GM21390 (cell line): ENCODE measurements around the gene P2RX4.
A peak's percentile ranks its signal among the peaks of the same experiment; 100 is the strongest.
"Not testable (repeated sequence)": the region's sequence is repeated elsewhere in the genome, so short reads cannot be mapped to it uniquely, and the experiment has no call there.

Source experiments
- ATAC-seq: cut with Tn5 transposase; IDR thresholded peaks from one replicate; pipeline ENCODE4 v1.9.1; 2021; ENCODE audit not compliant: unreplicated experiment

The P2RX4 gene

DNA sequence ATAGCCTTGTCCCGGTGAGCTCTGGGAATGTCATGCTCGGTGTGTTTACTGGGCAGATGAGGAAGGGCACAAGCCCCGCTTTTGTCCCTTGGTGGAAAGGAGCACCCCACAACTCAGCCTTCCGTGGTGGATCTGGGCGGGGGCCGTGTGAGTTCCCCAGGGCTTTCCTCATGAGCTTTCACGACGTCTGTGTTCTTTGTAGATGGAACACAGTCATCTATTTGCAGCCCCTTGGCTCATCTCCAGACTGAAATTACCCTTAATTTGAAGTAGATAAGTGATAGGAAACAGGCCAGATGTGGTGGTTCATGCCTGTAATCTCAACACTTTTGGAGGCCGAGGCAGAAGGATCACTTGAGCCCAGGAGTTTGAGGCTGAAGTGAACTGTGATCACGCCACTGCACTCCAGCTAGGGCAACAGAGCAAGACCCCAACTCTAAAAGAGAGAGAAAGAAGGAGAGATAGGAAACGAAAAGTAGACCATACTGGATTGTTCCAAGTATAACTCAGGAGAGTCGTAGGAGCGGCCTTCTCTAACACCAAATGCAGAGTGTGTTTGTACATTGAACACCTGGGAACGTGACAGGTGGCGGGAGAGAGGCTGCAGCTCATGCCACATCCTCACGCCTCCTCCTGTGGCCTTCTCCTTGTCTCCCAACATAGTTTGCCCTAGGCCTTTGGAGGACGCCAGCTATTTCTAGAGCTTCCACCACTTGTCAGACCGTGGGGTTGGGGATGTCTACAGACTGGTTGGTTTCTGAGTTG is 8.8 kb downstream of the P2RX4 start:
- no peak for ATAC-seq

DNA sequence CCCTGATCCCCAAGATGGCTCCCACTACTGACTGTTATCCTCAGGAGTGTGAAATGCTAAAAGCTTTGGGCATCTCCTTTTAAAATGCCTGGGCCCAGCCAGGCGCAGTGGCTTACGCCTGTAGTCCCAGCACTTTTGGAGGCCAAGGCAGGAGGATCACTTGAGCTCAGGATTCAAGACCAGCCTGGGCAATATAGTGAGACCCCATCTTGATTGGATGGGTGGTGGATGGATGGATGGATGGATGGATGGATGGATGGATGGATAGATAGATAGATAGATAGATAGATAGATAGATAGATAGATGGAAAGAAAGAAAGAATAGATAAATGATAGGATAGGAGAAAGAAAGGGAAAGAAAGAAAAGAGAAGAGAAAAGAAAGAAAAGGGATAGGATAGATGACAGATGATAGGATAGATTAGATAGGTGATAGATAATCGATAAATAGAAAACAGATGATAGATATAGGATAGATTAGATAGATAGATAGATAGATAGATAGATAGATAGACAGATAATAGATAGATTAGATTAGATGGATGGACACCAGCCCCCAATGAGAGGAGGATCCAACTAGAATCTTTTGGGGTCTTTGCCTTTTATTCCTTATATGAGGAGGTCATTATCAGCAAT is 9.5 kb downstream of the P2RX4 start:
- no peak for ATAC-seq

DNA sequence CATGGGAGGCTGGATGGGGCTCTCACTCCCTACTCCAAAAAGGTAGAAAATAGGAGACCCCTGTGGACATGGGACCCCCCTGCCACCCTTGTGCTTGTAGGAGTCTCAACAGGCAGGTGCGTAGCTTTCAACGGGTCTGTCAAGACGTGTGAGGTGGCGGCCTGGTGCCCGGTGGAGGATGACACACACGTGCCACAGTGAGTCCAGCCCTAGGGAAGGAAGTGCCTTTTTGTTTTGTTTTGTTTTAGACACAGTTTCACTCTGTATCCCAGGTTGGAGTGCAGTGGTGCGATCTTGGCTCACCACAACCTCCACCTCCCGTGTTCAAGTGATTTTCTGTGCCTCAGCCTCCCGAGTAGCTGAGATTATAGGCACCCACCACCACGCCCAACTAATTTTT is 12.9 kb downstream of the P2RX4 start:
- no peak for ATAC-seq

DNA sequence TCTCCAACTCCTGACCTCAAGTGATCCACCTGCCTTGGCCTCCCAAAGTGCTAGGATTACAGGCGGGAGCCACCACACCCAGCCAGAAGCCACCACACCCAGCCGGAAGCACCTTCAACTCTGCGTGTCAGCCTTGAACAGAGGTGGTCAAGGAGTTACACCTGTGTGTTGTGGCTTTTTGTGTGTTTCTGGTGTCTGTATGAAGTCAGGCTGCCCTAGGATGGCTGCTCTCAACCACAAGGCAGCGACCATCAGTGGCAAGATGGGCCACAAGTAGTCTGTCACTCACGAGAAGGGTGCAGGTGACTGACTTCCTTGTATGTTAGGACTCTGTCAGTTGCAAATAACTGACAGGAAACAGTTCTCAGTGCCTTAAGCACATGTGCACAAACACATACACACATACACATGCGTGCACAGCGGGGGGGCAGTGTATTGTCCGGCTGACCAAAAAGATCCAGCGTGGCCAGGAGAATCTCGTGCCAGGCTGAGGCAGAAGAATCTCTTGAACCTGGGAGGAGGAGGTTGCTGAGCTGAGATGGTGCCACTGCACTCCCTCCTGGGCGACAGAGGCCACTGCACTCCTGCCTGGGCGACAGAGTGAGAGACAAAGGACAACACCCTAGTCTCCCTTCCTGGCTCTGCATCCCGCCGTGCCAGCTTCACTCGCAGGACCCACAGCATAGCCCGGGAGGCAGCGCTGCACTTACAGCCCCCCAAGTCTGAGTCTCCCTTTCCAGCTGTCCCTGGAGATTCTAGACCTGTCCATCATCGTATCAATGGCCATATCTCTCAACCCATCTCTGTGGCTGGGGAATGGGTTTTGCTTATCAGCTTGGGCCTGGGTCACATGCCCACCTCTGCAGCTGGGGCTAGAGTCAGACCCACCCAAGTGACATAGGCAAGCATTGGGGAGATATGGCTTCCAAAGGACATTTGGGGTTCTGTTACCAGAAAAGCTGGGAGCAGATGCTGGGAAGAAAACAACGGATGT is 13.7 kb downstream of the P2RX4 start:
- no peak for ATAC-seq

DNA sequence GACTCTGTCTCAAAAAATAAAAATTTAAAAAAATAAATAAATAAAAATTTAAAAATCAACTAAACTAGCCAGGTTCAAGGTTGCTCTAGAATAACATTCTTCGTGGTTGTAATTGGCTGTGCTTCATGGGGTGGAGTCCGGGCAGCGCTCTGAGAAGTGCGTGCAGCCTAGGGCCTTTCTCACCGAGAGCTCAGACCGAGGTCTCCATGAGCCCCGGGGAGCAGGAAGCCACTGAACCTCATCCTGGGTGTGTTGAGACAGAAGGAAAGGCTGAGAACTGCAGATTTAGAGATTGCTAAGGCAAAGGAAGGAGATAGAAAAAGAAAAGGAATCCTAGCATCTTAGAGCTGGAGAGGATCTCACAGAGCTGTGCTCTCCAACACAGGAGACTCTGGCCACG is 14.7 kb downstream of the P2RX4 start:
- no peak for ATAC-seq

DNA sequence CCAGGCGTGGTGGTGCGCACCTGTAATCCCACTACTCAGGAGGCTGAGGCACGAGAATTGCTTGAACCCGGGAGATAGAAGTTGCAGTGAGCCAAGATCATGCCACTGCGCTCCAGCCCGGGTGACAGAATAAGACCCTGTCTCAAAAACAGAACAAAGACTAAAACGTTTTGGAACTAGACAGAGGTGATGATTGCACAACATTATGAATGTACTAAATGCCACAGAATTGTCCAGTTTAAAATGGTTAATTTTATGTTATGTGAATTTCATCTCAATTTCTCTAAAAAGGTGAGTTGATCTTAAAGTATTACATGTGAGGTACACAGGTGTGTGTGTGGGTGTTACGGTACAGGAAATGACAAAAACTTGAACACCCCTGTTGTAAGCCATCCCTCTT is 16.5 kb downstream of the P2RX4 start:
- no peak for ATAC-seq

DNA sequence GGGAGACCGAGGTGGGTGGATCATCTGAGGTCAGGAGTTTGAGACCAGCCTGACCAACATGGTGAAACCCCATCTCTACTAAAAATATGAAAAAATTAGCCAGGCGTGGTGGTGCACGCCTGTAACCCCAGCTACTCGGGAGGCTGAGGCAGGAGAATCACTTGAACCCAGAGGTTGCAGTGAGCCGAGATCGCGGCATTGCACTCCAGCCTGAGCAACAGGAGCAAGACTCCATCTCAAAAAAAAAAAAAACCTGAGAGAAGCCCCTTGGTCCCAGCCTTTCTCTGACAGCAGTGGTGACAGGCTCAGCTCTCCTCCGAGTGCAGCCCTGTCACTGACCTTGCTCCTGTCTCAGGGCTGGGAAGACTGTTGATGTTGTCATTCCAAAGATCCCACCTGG is 16.9 kb downstream of the P2RX4 start:
- not testable (repeated sequence) for ATAC-seq

DNA sequence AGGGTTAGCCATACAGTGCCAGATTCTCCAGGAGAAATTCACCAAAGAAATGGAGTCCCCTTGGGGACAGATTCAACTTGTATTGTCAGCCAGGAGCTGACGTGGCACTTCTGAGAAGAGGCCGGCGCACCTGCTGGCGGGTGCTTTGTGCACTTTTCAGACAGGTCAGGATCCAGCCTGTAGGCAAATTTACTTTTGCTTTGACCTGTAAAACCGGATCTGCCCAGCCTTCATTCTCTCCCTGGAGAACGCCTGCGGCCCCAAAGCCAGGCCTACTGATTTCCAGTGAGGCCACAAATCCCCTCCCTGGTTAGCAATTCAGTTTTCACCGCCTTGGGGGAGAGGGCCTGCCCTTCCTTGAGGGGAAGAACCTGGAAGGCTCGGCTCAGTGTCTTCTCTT is 17.4 kb downstream of the P2RX4 start:
- peak; percentile 78 for ATAC-seq

DNA sequence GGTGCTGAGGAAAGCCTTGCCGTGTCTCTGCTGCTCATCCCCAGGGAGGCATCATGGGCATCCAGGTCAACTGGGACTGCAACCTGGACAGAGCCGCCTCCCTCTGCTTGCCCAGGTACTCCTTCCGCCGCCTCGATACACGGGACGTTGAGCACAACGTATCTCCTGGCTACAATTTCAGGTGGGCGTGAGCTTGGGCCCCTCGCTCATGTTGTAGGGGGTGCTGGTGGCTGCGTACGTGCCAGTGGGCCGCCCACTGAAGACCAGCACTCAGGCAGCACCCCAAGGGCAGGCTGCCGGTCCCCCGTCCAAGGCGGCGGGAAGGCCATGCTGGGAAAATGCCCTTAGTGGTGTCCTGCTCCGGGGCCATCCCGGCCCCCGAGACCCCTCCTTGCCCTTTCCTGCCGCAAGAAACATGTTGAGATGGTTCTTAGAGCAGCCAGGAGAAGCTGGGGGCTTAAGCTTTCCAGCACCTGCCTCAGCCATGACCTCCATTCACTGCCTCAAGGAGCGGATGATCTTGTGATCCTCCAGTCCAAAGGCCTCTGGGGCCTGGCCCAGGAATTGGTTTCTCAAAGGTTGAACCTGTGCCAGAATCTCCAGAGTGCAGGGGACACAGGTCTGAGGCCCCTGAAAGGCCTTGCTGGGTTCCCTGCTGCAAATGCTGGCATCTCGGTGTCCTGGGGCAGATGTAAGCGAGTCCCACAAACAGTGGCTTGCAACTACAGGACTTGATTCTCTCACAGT is 19.2 kb downstream of the P2RX4 start:
- no peak for ATAC-seq

DNA sequence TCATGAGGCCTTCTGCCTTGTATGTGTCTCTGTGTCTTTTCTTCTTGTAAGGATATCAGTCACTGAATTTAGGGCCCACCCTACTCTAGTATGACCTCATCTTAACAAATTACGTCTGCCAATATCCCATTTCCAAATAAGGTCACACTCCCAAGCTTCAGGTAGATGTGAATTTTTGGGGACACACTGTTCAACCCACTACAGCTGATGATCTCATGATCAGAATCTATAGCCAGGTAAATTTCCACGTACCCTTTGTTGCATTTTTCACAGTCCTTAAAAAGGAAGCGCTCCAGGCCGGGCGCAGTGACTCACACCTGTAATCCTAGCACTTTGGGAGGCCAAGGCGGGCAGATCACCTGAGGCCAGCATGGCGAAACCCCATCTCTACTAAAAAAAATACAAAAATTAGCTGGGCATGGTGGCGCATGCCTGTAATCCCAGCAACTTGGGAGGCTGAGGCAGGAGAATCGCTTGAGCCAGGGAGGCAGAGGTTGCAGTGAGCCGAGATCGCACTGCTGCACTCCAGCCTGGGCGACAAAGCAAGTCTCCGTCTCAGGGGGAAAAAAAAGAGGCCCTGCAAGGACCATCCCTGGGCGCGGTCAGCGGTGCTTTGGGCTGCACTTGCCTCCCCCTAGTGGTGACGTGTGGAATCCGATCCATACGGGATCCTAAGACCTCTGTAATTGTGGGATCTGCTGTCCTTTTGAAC is 20.1 kb downstream of the P2RX4 start:
- not testable (repeated sequence) for ATAC-seq

DNA sequence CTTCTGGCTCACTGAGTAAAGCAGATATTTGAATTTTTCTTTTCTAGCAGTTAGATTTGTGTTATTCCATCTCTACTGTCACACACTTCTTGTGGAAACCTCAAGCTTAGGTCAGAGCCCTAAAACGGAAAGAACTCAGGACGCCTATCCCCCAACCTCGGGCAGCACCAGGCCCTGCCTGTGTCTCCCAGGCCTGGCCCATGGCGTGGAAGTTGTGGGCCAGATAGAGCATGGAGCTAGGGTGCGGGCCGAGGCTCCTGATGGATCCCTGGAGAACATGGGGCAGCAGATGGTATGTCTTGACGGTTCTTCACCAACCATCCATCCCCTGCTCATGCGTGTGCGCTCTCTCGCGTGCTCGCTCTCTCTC is 20.6 kb downstream of the P2RX4 start:
- no peak for ATAC-seq

DNA sequence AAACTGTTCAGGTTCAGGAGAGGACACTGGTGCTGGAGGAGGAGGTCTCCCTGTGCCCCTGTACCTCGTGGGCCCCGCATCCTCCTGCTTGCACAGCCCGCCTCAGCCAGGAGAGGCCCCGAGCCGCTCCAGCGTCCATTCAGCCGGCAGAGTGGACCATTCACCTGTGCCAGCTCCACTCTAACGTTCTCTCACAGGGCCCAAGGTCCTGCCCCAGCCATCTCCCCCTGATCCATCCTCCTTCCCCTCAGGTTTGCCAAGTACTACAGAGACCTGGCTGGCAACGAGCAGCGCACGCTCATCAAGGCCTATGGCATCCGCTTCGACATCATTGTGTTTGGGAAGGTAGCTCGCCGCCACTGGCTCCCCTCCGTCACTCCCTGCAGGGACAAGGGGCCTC is 22.2 kb downstream of the P2RX4 start:
- ATAC-seq: no peak

DNA sequence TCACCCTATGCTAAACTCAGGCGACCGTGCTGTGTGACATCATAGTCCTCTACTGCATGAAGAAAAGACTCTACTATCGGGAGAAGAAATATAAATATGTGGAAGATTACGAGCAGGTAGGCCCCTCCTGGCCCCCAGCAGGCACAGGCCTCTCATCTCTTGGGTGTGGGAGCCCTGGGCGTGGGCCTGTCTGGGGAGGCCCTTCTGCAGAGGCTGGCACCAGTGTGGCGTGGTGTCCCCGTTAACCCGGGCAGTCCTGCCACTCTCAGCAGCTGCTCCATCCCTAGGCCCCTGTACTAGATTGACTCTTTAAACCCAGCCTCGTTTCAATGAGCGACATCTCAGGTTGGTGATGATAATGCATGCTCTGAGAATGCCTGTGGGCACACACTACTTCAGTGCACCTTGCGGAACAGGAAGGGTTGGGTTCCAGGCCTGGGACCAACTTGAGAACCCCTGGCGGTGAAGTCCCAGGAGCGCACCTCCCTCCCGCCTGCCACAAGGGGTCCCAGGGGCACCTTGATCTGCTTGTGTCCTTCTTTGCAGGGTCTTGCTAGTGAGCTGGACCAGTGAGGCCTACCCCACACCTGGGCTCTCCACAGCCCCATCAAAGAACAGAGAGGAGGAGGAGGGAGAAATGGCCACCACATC is 23.2 kb downstream of the P2RX4 start:
- ATAC-seq: no peak

DNA sequence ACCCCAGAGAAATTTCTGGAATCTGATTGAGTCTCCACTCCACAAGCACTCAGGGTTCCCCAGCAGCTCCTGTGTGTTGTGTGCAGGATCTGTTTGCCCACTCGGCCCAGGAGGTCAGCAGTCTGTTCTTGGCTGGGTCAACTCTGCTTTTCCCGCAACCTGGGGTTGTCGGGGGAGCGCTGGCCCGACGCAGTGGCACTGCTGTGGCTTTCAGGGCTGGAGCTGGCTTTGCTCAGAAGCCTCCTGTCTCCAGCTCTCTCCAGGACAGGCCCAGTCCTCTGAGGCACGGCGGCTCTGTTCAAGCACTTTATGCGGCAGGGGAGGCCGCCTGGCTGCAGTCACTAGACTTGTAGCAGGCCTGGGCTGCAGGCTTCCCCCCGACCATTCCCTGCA is 23.7 kb downstream of the P2RX4 start:
- ATAC-seq: no peak

DNA sequence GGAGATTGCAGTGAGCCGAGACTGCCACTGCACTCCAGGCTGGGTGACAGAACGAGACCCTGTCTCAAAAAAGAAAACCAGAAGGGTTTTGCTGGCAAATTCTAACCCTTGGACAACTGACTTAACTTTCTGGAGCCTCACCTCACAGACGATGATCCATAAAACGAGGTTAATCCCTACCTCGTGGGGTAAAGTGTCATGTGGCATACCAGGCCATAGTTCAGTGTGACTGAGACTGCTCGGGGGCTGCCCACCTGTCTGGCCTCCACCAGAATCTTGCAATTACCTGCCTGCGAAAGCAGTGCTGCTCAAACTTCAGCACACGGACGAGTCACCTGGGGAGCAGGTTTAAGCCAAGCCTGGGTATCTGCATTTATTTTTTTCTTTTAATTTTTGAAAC is 26.8 kb downstream of the P2RX4 start:
- ATAC-seq: no peak

DNA sequence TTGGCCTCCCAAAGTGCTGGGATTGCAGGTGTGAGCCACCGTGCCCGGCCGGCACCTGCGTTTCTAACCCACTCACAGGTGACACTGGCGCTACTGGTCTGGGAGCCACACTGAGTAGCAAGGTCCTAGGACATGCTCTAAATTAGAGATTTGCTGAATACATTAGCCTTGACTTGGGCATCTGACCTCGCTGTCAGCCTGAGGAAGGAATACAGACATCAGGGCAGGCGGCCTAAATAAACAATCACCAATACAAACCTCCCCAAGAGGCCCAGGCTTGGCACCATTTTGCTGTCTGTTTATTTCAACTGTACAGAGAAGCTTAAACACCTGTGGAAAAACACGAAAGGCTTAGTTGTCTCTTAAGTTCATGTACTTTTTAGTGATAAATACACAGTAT is 27.5 kb downstream of the P2RX4 start:
- ATAC-seq: no peak

DNA sequence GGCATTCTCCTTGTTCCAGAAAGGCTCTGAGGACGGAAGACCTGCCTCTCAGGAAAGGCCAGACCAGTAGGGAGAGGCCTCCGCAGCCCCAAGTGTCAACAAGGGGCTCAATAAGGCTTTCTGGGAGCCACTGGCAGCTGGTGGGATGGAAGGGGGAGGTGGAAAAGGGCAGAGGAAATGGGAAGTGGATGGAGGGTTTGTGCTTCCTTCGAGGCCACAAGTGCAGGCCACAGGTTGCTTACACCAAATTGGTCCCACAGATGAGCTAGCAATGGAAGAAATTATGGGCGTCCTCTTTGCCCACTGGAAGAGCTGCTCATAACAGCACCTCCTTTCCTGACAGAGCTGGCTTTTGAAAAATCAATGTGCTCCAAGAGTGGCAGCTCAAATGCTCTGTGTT is 28.2 kb downstream of the P2RX4 start:
- no peak for ATAC-seq

DNA sequence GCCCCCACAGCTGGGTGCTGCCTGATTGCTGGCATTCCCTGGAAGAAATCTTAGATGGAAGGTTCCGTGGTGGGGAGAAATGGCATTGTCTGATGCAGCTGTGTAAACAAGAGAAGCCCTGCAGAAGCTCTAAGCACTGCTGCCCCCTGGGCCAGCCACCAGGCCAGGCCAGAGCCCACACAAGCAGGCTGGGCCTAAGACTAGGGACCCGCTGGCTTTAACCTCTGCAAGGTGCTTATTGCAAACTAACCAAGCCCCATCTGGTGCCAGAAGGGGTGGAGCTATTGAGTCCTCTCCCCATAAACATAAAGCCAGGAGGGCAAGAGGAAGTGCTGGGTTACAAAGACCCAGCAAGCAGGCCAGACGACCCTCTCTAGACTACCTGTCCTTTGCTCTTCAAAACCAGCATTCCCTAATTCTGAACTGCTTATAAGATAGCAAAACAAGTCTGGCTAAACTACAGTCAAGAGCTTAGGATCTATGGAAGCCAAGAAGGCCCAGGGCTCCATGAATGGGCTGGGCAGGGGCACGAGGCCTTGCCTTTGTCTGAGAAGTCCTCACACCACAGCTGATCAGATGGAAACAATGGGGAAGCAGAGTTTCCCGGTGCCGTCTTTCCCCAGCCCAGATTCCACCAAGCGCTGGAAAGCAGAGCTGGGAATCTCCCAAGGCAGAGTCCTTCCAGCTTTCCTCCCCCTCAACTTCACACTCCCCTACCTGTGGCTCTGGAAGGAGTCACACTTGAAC is 28.8 kb downstream of the P2RX4 start:
- ATAC-seq: no peak

DNA sequence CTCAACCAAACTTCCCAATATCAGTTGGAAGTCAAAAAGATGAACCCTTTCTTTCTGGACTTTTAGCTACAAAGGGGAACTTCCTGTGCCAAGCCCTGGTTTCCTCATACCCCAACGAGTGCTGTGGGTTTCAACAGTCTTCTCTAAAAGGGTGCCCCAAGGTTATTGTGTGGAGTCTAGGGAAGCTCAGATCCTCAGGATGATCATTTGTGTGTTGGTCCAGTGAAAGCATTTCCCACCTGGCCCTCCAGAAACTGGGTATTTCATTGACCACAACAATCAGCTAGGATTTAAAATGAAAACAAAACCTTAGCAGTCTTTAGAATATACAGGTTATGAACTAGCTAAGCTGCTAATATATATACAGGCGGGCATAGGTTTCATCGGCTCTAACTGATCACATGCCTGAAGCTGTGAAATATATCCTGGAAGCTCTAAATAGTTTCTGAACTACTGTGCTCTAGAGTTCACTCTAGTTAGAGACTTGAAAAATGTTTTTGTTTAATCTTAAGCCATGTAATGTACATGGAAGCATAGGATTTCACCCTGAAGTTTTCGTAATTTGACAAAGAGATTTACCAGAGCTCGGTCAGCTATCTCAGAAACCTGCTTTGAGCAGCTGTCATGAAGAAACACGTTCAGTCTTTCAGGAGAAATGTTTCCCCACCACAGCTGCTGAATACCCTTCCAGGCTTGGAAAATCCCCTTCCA is 29.6 kb downstream of the P2RX4 start:
- no peak for ATAC-seq
